Measurements from ENCODE around the gene IGSF6.

Gene IGSF6

GRCh38 chr16:21590287-21590686, 62.1 kb downstream of the IGSF6 start:
- Histone ChIP-seq H3K27ac (no peak overlapping the region), H3K27me3 (replicated peaks) (no peaks in the 10 kb centered on the region), H3K36me3 (replicated peaks) (no peaks in the 10 kb centered on the region), H3K4me3 (ENCODE audit: low read depth, low read length) (no peak overlapping the region)
- TF ChIP-seq, protein P1, sequence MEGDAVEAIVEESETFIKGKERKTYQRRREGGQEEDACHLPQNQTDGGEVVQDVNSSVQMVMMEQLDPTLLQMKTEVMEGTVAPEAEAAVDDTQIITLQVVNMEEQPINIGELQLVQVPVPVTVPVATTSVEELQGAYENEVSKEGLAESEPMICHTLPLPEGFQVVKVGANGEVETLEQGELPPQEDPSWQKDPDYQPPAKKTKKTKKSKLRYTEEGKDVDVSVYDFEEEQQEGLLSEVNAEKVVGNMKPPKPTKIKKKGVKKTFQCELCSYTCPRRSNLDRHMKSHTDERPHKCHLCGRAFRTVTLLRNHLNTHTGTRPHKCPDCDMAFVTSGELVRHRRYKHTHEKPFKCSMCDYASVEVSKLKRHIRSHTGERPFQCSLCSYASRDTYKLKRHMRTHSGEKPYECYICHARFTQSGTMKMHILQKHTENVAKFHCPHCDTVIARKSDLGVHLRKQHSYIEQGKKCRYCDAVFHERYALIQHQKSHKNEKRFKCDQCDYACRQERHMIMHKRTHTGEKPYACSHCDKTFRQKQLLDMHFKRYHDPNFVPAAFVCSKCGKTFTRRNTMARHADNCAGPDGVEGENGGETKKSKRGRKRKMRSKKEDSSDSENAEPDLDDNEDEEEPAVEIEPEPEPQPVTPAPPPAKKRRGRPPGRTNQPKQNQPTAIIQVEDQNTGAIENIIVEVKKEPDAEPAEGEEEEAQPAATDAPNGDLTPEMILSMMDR (IDR thresholded peaks at IDR 0.05; ENCODE audit: low read depth, low read length, missing control alignments): no peak
- in situ Hi-C loops (cut with HindIII; ENCODE audit: low pct_ligation_motif_present, low sequenced_read_pairs): no loop called here
- DNase-seq: no peak

DNA sequence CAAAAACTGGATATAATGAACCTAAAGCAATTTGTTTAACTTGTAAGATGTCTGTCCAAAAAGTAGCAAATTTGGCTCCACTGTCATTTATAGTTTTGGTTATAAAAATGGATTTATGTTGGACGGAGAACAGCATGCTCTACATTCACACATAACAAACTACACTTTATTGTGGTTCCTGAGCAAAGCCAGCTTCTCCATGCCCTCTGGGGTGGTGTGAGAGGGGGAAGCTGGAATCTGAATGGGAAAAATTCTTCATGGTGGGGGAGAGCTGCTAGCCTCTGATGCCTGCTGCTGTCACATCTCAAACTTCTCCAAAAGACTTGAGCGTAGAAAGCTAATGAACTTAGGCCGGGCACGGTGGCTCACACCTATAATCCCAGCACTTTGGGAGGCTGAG, 62.9 kb downstream of the IGSF6 start:
- no peaks in the 10 kb centered on the region for H3K36me3 ChIP-seq (replicated peaks)
- in situ Hi-C loops (cut with HindIII; ENCODE audit: low pct_ligation_motif_present, low sequenced_read_pairs): no loop called here

More for the DNA sequence above, 62.9 kb downstream of the IGSF6 start:
- no peaks in the 10 kb centered on the region for H3K27me3 ChIP-seq (replicated peaks)
- TF ChIP-seq, protein P1 (IDR thresholded peaks at IDR 0.05; ENCODE audit: low read depth, low read length, missing control alignments): no peak
- no peak overlapping the region for H3K27ac ChIP-seq
- no peak for DNase-seq
- H3K4me3 ChIP-seq (ENCODE audit: low read depth, low read length): no peak overlapping the region

All from brain microvascular endothelial cell (primary cell).